Measurements from ENCODE around the gene TRABD2B. TPM values are rescaled to one million over a fixed set of nuclear protein-coding genes. Genes with fewer than 3 reads are reported as not detected.

Gene TRABD2B
- total RNA-seq, 1 donor from 2014 or later, result 0.64 TPM

GRCh38 chr1:47840393-47841190, 156.6 kb downstream of the TRABD2B start:
- no peak for DNase-seq
- peaks cover 10% of the 10 kb centered on the region for H3K36me3 Mint-ChIP-seq (ENCODE audit: unreplicated experiment)
- no peak overlapping the region for H3K27ac Mint-ChIP-seq (ENCODE audit: unreplicated experiment)
- H3K27me3 Mint-ChIP-seq (ENCODE audit: unreplicated experiment), result peaks cover 2% of the 10 kb centered on the region
- H3K4me3 Mint-ChIP-seq (ENCODE audit: unreplicated experiment), result no peak overlapping the region
- peaks cover 11% of the 10 kb centered on the region for H3K9me3 Mint-ChIP-seq (ENCODE audit: unreplicated experiment)
- peaks cover 9% of the 10 kb centered on the region for H3K4me1 Mint-ChIP-seq (ENCODE audit: low read depth, unreplicated experiment)
- no peak for TF ChIP-seq CTCF (IDR thresholded peaks at IDR 0.05; ENCODE audit: partially characterized antibody, unreplicated experiment)

DNA sequence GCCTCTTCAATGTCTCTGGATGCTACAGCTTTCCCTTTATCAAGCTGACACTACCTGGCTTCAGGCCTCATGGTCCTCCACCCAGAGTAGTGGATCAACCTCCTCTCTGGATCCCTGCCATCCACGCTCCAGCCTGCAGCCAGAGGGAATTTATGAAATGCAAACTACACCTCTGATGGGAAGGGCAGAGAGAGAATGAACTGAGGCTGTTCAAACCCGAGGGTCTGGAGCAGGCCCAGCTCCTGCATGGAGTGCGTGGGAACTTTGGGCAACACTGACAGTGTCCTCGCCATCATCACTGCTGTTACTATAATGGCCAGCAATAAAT, 157.8 kb downstream of the TRABD2B start:
- peaks cover 12% of the 10 kb centered on the region for H3K36me3 Mint-ChIP-seq (ENCODE audit: unreplicated experiment)
- H3K27me3 Mint-ChIP-seq (ENCODE audit: unreplicated experiment), result peaks cover 2% of the 10 kb centered on the region
- H3K27ac Mint-ChIP-seq (ENCODE audit: unreplicated experiment), result no peak overlapping the region
- TF ChIP-seq CTCF (IDR thresholded peaks at IDR 0.05; ENCODE audit: partially characterized antibody, unreplicated experiment), result no peak
- H3K9me3 Mint-ChIP-seq (ENCODE audit: unreplicated experiment), result peaks cover 11% of the 10 kb centered on the region
- peaks cover 9% of the 10 kb centered on the region for H3K4me1 Mint-ChIP-seq (ENCODE audit: low read depth, unreplicated experiment)
- DNase-seq, result no peak
- no peak overlapping the region for H3K4me3 Mint-ChIP-seq (ENCODE audit: unreplicated experiment)

DNA sequence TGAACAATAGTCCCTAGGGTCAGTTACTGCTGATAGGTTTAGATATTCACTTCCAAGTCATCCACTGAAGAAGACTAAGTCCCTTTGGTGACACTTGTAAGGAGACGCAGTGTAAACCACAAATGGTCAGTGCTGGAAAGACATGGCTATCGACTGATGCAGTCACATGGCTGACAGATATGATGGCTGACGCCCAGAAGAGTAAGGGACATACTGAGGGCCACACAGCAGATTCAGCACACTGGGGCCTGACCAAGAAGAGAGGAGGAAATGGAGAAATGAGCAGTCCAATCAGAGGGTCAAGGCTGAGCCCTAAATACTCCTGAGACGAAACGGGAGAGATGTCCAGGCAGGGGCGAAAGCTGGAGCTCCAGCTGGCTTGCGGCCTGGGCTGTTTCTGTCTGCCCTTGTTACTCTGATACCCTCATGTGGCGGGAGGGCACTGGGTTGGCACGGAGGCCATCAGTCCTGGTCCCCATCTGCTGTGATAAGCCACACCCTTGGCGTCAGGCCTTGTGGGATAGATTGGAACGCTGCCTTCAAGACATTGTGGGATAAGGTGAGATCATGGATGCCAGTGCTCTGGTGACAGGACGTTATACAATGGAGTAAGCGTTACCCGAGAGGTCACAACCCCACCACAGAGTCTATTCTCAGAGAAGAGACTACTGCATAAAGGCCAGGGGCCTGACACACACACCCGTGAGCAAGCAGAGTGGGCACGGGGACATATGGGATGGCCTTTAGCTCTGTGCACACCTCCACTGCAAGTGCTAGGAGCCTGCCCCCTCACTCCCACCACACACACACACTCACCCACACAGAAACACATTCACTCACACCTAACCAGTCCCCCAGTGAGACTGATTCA, 158.4 kb downstream of the TRABD2B start:
- Mint-ChIP-seq H3K9me3 (ENCODE audit: unreplicated experiment) (peaks cover 11% of the 10 kb centered on the region), H3K27ac (ENCODE audit: unreplicated experiment) (no peak overlapping the region), H3K4me3 (ENCODE audit: unreplicated experiment) (no peak overlapping the region), H3K36me3 (ENCODE audit: unreplicated experiment) (peaks cover 12% of the 10 kb centered on the region), H3K27me3 (ENCODE audit: unreplicated experiment) (peaks cover 2% of the 10 kb centered on the region), H3K4me1 (ENCODE audit: low read depth, unreplicated experiment) (peaks cover 9% of the 10 kb centered on the region)
- TF ChIP-seq CTCF (IDR thresholded peaks at IDR 0.05; ENCODE audit: partially characterized antibody, unreplicated experiment), result no peak
- no peak for DNase-seq

- Mint-ChIP-seq H3K4me1 (ENCODE audit: low read depth, unreplicated experiment) (peaks cover 5% of the 10 kb centered on the region), H3K27me3 (ENCODE audit: unreplicated experiment) (peaks cover 2% of the 10 kb centered on the region), H3K4me3 (ENCODE audit: unreplicated experiment) (no peak overlapping the region), H3K27ac (ENCODE audit: unreplicated experiment) (no peak overlapping the region), H3K9me3 (ENCODE audit: unreplicated experiment) (peaks cover 6% of the 10 kb centered on the region), H3K36me3 (ENCODE audit: unreplicated experiment) (peaks cover 12% of the 10 kb centered on the region)
- no peak for DNase-seq
- no peak for TF ChIP-seq CTCF (IDR thresholded peaks at IDR 0.05; ENCODE audit: partially characterized antibody, unreplicated experiment)
Observed at GRCh38 chr1:47837866-47838561, 159.2 kb downstream of the TRABD2B start.
